ENCODE data around the gene SLC66A3.

- TF ChIP-seq EZH2 (IDR thresholded peaks at IDR 0.05) (no peak), POLR2AphosphoS5 (IDR thresholded peaks at IDR 0.05; ENCODE audit: borderline replicate concordance, low read depth, low read length) (no peak)
These were observed 30.9 kb downstream of the SLC66A3 start for GRCh38 chr2:11186145-11186544.

All from SK-N-MC (cell line).